HTR-8/SVneo (cell line): ENCODE measurements around the gene FBXL20.
"Not testable (repeated sequence)": the region's sequence is repeated elsewhere in the genome, so short reads cannot be mapped to it uniquely, and the experiment has no call there.

Experiments used
- DNase-seq: peaks from one replicate; pipeline ENCODE4 v3.0.0; 2011; ENCODE audit warnings: low spot score, mixed read lengths; ENCODE audit not compliant: insufficient read length
- FAIRE-seq: peaks from 2 replicates; lab custom pipeline; 2011; peaks lifted over from hg19 to GRCh38; lab: Jason Lieb, UNC

FBXL20 gene

DNA sequence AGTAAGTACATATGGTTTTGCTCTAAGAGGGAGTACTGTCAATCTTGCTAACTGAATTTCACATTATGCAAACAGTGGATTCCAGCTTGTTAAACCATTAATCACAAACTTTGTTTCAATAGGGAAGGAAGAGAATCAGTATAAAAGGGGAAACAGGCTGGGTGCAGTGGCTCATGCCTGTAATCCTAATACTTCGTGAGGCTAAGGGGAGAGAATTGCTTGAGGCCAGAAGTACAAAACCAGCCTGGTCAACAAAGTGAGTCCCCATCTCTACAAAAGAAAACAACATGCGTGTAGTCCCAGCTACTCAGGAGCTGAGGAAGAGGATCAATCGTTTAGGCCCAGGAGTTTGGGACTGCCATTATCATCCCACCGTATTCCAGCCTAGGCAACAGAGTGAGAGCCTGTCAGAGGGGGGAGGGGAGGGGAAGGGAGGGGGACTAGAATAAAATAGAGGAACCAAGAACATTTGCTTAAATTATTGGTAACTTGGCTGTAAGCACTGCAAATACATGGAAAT, 65.7 kb downstream of the FBXL20 start:
- FAIRE-seq (no peak), DNase-seq (no peak)

- not testable (repeated sequence) for FAIRE-seq, DNase-seq
Measured at GRCh38 chr17:39334008-39334744, 67.2 kb downstream of the FBXL20 start.

- no peak for DNase-seq
- no peak for FAIRE-seq
Measured at GRCh38 chr17:39332092-39332491, 69.3 kb downstream of the FBXL20 start.

DNA sequence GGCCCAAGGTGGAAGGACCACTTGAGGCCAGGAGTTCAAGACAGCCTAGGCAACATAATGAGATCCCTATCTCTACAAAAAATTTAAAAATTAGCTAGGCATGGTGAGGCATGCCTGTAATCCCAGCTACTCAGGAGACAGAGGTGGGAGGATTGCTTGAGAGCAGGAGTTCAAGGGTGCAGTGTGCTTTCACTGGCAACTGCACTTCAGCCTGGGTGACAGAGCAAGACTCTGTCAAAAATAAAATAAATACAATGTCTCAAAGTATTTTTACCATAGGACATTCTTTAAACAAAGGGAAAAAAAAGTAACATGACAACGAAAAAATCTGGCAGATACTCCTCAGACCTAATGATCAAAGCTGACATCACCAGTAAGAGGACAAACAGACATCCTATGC, 72.6 kb downstream of the FBXL20 start:
- no peak for FAIRE-seq
- no peak for DNase-seq

DNA sequence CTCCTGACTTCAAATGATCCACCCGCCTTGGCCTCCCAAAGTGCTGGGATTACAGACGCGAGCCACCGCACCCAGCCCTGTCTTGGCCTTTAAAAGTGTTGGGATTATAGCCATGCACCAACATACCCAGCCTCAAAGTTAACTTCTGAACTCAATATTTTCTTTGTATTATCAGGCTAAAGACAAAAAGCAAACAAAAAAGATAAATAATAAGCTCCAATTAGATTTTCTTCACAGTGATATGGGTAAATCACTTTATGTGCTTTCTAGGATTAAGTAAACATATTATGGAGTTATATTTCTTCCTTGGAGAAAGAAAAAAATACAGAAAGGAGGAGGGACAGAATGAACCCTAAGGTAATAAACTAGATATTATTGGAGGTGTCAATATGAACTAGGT, 74.3 kb downstream of the FBXL20 start:
- FAIRE-seq (no peak), DNase-seq (no peak)

DNA sequence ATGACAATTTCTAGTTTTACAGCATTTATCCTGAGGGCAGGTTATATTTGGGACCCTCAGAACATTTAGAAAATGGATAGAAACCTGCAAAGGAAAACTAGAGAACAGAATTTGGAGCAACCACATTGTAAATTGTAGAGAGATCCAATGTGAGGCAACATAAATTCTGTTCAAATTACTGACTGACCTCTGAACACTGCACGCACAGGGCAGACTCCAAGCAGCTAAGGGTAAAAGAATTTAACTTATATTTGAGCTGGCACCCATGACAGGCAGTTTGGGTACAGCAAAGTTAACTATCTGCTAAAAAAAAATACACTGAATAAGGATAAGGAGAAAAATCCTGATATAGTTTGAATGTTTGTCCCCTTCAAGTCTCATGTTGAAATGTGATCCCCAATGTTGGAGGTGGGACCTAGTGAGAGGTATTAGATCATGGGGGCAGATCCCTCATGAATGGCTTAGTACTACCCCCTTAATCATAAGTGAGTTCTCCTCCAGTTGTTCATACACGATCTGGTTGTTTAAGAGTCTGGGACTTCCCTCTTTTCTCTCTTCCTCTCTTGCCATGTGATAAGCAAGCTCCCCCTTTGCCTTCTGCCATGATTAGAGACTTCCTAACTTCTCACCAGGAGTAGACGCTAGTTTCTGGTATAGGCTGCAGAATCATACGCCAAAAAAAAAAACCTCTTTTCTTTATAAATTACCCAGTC, 75.7 kb downstream of the FBXL20 start:
- no peak for DNase-seq
- no peak for FAIRE-seq

- FAIRE-seq = no peak
- DNase-seq = no peak
Measured at GRCh38 chr17:39318636-39319035, 82.8 kb downstream of the FBXL20 start.

DNA sequence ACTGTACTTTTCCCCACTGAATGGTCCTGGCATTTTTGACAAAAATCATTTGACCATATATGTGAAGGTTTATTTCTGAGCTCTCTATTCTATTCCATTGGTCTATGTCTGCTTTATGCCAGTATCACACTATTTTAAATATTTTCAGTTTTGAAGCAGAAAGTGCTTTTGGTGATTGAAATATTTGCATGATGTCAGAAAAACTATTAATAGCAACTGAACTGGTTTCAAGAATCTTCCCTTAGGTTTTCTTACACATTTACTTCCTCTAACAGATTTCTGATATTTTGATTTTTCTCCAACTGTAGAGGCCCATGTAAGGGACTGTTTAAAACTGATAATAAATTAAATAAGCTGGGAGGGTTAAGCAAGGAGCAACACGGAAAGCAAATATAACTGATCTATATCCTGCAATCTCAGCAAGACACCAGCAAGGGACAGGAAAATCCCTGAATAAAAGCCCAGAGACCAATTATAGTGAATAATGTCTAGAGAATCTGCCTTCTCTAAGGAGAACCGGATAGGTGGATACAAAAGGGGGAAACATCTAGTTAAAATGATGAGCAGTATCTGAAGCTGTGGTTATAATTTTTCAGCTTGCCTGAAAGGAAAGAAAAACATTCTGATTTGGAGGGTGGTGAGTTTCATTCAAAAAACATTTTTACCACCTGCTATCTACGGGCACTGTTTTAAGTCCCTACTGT, 94.8 kb downstream of the FBXL20 start:
- no peak for DNase-seq
- no peak for FAIRE-seq

GRCh38 chr17:39305978-39306377, 95.4 kb downstream of the FBXL20 start:
- DNase-seq (no peak), FAIRE-seq (no peak)

- no peak for FAIRE-seq
- no peak for DNase-seq
Measured at GRCh38 chr17:39304188-39304587, 97.2 kb downstream of the FBXL20 start.

DNA sequence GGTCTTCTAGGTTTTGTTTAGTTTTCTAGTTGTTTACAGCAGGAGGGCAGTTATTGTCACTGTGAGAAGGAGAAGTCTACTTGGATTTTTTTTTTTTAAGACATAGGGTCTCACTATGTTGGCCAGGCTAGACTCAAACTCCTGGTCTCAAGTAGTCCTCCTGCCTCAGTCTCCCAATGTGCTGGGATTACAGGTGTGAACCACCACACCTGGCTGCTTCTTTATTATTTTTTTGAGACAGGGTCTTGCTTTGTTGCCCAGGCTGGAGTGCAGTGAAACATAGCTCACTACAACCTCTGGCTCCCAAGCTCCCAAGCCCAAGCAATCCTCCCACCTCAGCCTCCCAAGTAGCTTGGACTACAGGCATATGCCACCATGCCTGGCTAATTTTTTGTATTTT, 107.4 kb downstream of the FBXL20 start:
- DNase-seq (no peak), FAIRE-seq (no peak)

DNA sequence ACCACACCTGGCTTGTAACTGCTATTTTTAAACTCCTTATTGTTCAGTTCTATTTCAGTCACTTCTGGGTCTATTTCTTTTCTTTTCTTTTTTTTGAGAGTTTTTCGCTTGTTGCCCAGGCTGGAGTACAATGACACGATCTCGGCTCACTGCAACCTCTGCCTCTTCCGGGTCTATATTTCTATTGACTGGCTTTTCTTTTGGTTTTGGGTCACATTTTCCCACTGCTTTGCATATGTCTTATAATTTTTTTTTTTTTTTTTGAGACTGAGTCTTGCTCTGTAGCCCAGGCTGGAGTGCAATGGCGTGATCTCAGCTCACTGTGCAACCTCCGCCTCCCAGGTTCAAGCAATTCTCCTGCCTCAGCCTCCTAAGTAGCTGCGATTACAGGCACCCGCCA, 108.9 kb downstream of the FBXL20 start:
- FAIRE-seq, DNase-seq: not testable (repeated sequence)

- not testable (repeated sequence) for FAIRE-seq, DNase-seq
Measured at GRCh38 chr17:39286513-39286912, 114.9 kb downstream of the FBXL20 start.

GRCh38 chr17:39284685-39285084, 116.7 kb downstream of the FBXL20 start:
- FAIRE-seq (no peak), DNase-seq (no peak)

DNA sequence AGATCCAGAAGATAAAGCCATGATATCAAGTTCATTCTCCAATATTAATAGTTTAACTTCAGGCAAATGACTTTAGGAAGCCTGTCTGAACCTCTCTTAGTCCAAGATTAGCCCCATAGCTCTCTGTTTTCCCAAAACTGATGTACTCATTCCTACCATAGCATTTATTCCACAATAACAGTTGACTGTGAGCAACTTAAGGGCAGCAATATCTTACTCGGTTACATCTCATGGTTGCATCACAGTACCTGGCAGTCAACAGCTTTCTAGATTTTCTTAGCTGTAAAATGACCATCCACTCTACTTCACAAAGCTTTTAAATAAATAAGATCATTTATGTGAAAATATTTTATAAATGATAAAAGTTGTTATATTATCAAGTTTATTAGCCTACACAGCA, 117.5 kb downstream of the FBXL20 start:
- FAIRE-seq (no peak), DNase-seq (no peak)

GRCh38 chr17:39283098-39283497, 118.3 kb downstream of the FBXL20 start:
- DNase-seq (no peak), FAIRE-seq (no peak)

DNA sequence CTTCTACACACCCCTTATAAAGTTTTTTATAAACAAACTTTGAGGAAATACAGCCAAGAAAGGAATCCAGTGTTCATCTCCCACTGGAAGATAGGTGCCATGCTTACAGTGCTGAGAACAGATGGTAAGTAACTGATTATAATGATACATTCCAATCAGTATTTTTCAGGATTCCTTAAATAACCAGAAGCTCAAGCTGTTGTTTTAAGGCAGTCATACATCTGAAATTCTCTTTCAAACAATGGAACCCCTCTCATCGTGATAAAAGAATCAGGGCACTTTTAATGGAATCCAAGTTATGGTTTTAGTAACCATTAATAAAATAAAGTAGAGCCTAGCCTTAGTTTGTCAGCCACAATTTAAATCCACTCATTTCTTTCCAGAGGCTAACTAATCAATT, 119.6 kb downstream of the FBXL20 start:
- FAIRE-seq (no peak), DNase-seq (no peak)

DNA sequence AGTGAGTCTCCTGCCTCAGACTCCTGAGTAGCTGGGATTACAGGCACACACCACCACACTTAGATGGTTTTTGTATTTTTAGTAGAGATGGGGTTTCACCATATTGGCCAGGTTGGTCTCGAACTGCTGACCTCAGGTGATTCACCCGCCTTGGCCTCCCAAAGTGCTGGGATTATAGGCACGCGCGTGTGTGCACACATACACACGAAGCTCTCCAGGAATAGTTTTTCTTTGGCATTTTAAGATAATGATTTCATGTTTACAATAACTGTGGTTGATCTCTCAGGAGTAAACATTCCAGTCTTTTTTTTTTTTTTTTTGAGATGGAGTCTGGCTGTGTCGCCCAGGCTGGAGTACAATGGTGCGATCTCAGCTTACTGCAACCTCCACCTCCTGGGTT, 123.2 kb downstream of the FBXL20 start:
- not testable (repeated sequence) for FAIRE-seq, DNase-seq

- FAIRE-seq (no peak), DNase-seq (no peak)
Measured at GRCh38 chr17:39277110-39277509, 124.3 kb downstream of the FBXL20 start.

GRCh38 chr17:39276113-39276512, 125.3 kb downstream of the FBXL20 start:
- DNase-seq (no peak), FAIRE-seq (no peak)

GRCh38 chr17:39271546-39271945, 129.9 kb downstream of the FBXL20 start:
- FAIRE-seq = no peak

More at GRCh38 chr17:39271546-39271945, 129.9 kb downstream of the FBXL20 start:
- DNase-seq = no peak
